Measurements from ENCODE around the gene FNDC10.

DNA sequence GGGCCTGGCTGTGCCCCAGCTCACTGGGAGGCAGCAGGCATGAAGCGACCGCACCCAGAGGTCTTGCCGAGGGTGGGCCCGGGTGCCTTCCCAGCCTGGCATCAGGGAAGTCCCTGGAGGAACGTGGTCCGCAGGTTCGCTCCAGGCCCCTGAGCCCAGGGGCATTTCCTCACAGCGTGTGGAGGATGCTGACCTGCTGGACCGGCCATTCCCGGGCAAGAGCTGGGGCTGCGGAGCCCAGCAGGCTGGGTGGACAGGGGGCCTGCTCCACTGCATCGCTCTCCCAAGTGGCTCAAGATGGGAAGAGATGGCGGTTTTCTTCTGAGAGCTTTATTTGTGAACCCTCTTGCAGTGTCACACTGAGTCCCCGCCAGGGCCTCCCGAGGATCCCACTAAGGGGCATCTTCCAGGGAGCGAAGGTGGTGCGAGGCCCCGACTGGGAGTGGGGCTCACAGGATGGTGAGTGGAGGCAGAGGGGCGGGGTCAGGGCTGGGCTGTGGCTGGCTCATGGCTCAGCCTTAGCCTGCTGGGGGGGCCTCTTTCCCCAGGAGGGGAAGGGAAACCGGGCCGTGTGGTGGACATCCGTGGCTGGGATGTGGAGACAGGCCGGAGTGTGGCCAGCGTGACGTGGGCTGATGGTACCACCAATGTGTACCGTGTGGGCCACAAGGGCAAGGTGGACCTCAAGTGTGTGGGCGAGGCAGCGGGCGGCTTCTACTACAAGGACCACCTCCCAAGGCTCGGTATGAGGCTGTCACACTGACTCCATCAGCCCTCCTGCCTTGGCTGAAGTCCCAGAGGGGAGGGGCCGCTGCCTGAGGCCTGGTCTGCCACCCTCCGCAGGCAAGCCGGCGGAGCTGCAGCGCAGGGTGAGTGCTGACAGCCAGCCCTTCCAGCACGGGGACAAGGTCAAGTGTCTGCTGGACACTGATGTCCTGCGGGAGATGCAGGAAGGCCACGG, 24.8 kb upstream of the FNDC10 start:
- TF ChIP-seq, protein P1, sequence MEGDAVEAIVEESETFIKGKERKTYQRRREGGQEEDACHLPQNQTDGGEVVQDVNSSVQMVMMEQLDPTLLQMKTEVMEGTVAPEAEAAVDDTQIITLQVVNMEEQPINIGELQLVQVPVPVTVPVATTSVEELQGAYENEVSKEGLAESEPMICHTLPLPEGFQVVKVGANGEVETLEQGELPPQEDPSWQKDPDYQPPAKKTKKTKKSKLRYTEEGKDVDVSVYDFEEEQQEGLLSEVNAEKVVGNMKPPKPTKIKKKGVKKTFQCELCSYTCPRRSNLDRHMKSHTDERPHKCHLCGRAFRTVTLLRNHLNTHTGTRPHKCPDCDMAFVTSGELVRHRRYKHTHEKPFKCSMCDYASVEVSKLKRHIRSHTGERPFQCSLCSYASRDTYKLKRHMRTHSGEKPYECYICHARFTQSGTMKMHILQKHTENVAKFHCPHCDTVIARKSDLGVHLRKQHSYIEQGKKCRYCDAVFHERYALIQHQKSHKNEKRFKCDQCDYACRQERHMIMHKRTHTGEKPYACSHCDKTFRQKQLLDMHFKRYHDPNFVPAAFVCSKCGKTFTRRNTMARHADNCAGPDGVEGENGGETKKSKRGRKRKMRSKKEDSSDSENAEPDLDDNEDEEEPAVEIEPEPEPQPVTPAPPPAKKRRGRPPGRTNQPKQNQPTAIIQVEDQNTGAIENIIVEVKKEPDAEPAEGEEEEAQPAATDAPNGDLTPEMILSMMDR (IDR thresholded peaks at IDR 0.05) = no peak
- TF ChIP-seq POLR2A (IDR thresholded peaks at IDR 0.05) = no peak
